Effector CD8-positive, alpha-beta T cell (primary cell): ENCODE measurements around the gene PVALEF.

Source experiments
- DNase-seq: peaks from one replicate; lab custom pipeline; 2025; lab: John Stamatoyannopoulos, UW

Gene PVALEF

DNA sequence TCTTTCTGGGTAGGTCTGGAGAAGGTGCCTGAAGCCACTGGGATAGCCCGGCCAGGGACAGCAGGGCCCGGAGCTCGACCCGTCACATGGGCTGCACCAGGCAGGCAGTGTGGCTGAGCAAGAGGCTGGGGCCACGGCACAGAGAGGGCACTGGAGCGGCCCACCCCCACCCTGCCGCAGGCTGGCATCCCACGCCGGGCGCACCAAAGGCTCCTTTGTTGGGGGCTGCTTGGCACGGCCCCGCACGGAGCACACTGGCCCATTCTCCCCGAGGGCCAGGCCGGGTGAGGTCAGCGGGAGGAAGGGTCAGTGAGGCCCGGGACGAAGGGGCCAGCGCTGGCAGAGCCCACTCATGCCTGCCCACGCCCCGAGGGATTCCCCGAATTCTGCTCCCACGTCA lies 36.5 kb upstream of the PVALEF start:
- no peak for DNase-seq

DNA sequence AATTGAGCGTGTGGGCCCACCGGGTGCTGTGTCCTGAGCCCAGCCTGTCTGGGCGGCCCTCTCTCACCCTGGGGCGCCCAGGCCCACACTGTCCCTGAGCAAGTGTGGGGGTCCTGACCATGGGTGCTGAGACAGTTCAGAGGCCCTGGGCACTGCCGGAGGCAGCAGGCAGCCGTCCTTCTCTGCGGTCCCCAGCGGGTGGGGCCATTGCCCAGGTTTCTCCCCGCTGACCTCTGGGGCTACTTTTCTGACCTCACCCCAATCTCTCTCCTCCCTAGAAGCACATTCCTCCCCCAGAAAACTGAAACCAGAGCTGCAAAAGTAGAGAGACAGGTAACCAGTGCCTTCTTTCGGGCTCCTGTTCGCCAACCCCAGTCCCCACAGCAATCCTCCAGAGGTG lies 36.0 kb upstream of the PVALEF start:
- no peak for DNase-seq

DNA sequence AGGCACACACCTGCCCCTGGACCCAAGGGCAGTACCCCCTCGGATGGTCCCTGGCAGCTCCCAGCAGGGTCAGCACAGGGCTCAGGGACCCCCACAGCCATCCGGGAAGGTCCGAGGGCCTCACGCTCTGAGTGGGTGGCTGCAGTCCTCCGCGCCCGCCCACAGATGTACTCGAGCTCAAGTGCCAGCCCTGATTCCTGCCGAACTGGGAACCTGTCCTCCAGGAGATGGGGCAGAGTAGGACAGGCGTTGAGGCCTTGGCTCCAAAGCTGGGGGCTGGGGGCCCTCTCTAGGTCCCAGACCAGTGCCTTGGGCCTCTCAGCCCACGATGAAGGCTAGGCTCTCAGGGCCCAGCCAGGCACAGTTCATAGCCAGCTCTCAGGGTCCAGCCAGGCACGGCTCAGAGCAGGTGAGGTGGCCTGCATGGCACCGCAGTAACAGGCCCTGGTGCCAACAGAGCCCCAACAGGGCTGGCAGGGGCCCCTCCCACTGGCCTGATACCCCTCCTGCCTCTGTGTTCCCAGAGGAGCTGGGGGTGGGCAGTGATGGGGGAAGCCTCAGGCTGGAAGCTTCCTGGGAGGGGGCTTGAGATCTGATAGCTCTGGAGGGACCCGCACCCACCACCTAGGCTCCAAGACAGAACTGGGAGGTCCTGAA lies 35.5 kb upstream of the PVALEF start:
- no peak for DNase-seq

GRCh38 chr17:81130385-81131361 lies 34.6 kb upstream of the PVALEF start:
- DNase-seq = no peak

GRCh38 chr17:81131486-81132196 lies 33.7 kb upstream of the PVALEF start:
- DNase-seq = no peak

DNA sequence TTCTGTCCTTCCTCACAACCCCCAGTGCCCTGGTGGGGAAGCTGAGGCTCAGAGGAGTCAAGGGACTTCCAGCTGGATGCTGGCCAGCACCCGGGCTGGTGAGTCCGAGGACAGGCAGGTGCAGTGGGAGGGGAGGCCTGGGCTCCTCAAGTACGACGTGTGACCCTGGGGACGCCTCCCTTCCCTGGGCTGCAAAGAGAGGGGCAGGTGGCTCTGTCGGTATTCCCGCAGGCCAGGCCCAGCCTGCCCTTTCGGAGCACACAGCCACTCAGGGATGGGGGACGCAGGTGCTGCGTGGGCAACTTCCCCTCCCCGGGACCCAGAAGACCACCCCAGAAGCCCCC lies 33.1 kb upstream of the PVALEF start:
- DNase-seq = no peak

DNA sequence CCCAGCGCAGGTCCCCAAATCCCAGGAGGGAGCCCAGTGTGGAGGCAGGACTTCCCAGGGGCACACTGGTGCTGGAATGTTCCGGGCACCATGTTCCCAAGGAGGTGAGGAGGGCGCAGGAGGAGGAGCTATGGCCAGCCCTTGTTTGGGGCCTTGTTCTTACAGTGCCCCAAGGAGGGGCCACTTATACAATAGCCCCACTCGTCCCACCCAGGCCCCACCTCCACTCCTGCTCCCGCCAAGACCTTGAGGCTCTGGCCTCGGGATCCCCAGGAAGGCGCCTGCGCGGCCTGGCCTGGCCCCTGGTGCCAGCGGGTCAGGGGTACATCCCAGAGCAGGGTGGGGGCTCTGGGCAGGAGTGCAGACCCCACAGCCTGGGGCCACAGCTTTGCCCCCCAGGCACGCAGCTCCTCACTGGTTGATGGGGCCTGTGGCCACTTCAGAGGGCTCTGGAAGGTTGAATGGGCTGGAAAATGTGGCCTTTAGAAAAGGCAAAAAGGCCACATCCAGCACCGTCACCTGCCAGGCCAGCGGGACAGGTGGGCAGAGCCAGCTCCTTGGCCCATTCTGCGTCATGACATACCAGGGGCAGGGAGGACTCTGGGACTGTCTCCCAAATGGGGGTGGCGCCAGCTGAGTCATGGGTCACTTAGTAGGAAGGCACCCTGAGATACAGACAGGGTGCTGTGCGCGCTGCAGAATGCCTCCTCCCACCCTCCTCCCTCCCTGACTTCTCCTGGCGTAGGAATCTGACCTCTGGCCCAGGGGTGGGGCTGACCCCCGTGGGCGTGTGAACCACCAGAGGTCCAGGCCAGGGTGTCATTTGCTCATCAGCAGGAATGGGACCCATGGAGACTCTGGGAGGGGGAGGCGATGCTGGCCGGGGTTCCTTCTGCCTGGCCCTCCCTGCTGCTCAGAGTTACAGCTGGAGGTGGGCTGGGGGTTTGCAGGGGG lies 32.3 kb upstream of the PVALEF start:
- DNase-seq = no peak

- DNase-seq = no peak
Measured at GRCh38 chr17:81134064-81134781, 31.1 kb upstream of the PVALEF start.

DNA sequence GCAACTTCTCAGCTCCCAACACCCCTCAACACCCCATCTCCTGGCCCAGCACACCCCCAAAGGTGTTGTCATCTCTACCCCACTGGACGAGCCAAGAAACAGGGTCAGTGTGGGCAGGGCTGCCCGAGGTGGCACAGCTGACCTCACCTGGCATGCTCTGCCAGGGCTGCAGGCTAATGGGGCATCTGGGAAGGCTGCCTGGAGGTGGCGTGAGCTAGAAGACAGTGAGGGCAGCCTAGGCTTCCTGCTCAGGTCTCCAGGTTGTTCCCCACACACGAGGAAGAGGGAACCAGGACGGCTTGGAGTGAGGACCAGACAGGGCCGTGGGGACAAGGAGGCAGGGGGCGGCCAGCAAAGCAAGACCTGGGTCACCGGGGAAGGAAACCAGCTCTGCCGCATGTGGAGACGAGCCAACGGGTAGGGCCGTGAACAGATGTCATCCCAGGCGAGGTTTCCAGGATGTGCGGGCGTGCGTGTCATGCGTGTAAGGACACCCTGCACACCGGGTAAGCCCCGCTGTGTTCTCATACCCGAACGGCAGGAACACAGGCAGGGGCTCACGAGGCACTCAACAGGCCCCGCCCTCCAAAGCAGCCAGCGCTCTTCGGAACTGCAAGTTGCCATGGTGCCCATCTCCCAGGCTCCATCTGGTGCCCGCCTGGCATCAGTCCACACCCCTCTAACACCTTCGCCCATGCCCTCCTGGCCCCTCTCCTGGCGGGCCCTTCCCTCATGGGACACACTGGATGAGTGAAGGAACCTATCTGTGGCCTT lies 29.6 kb upstream of the PVALEF start:
- DNase-seq = no peak

- DNase-seq = no peak
Measured at GRCh38 chr17:81136366-81136765, 28.9 kb upstream of the PVALEF start.

DNA sequence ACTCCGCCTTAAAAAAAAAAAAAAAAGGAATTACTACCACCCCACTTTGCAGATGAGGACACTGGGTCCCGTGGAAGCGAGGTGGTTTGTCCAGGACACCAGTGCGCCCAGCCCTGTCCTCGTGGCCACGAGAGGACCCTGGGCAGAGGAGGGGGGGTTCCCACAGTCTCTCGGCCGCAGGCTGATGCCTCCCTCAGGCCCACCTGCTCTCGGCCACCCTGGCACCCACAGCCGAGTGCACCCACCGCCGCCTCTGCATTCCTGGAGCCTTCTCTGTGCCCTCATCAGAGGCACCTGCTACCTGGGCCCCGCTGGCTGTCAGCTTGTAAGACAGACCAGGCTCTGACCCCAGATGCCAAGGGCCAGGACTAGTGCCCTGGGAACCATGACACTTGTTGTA lies 28.1 kb upstream of the PVALEF start:
- no peak for DNase-seq

DNA sequence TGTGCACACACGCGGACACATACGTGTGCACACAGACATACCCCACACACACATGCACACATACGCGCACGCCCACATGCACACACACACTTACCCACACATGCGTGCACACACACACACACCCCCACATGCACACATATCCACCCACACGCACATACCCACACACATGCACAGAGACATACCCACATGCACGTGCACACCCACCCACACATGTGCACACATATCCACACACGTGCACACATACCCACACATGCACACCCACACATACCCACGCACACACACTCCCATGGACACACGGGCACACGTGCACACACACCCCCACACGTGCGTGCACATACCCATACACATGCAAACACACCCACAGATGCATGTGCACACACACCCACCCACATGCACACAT lies 27.2 kb upstream of the PVALEF start:
- no peak for DNase-seq

- DNase-seq = no peak
Measured at GRCh38 chr17:81138500-81138899, 26.8 kb upstream of the PVALEF start.

GRCh38 chr17:81139428-81139827 lies 25.9 kb upstream of the PVALEF start:
- DNase-seq = no peak

DNA sequence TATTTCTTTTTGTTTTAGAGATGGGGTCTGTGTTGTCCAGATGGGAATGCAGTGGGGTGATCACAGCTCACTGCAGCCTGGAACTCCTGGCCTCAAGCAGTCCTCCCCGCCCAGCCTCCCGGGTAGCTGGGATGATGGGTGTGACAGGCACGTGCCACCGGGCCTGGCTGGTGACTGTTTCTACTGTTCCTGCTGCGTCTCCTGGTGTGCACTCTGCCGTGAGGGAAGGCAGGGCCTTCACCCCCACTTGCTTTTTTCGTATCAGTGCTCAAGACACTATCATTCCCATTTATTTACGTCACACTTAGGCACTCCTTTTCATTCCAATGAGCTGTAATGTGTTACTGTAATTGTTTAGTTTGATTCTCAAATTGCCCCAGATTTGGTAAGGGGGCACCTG lies 25.3 kb upstream of the PVALEF start:
- DNase-seq = no peak

GRCh38 chr17:81140695-81141094 lies 24.6 kb upstream of the PVALEF start:
- DNase-seq = no peak

DNA sequence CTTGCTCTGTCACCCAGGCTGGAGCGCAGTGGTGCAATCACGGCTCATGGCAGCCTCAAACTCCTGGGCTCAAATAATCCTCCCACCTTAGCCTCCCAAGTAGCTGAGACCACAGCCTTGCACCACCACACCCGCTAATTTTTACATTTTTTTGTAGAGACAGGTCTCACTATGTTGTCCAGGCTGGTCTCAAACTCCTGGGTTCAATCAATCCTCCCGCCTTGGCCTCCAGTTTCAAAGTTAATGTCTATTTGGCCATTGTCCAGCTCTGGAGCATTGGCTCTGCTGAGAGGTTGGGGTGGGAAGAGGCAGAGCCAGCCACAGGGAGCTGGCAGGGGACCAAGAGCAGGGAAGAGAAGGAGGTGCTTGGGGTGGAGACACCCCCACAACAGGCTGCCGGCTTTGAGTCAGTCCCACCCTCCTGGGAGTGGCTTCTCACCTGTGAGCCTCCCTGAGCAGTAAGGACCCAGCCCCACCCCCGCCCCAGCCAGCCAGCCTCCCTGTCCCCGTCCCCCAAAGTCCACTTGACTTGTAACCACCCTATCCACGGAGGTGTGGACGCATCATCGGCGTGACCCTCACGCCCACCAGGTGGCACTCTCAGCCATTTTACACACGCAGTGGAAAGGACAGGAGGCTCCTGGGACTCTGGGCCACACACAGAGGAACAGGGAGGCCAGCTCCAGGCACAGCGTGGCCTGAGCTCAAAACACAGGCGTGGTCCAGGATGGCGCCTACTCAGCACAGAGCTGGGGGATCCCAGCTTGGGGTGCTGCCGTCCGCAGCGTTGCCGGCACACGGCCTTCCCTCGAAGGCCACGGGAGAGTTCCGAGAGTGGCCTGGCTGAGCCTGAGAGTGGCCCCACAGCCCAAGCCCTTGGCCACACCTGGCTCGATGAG lies 22.8 kb upstream of the PVALEF start:
- DNase-seq = peak; percentile 43

DNA sequence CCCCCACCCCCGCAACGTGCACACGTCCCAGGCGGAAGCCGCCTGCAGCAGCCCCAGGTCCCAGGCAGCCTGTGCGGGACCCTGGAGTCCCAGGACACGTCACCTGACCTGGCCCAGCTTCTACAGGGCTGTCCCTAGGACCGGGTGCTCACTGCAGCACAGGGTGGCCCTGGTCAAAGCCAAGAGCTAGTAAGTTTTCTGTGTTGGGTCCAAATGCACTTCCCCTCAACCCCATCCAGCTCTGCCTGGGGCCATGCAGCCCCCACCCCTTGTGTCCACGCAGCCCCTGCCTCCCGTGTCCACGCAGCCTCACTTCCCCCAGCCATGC lies 22.1 kb upstream of the PVALEF start:
- DNase-seq = no peak

GRCh38 chr17:81143717-81144422 lies 21.4 kb upstream of the PVALEF start:
- DNase-seq = no peak
